Natural killer cell (primary cell): ENCODE measurements around the gene ZDHHC14. TPM values are rescaled to one million over a fixed set of nuclear protein-coding genes. Genes with fewer than 3 reads are reported as not detected.

ENCODE experiments used
- ATAC-seq, 3 donors: fragments of 150-1000 bp in 2 of 3; fragments of 200-7000 bp in 1 of 3; cut with Tn5 transposase; 1 replicate in 1 of 3; 2 replicates in 2 of 3; pipeline ENCODE4 v1.10.0; 2021; ENCODE audit warnings: mild to moderate bottlenecking in 2 of 3, moderate library complexity in 2 of 3
- DNase-seq, 2 donors: peaks; one replicate each; pipeline versions ENCODE4 v3.0.0 to v3.0.0-alpha.2; 2013 to 2021; ENCODE audit warnings: mixed read lengths in 1 of 2
- H3K27ac ChIP-seq: one replicate; pipeline ENCODE4 v1.5.1; 2013; ENCODE audit warnings: mild to moderate bottlenecking, low read length
- H3K27me3 ChIP-seq: one replicate; pipeline ENCODE4 v1.6.1; 2013; ENCODE audit warnings: low read length; ENCODE audit not compliant: control insufficient read depth, insufficient read depth
- H3K36me3 ChIP-seq: one replicate; pipeline ENCODE4 v1.6.1; 2013; ENCODE audit warnings: low read length; ENCODE audit not compliant: control insufficient read depth, insufficient read depth
- H3K4me1 ChIP-seq: one replicate; pipeline ENCODE4 v1.6.1; 2013; ENCODE audit warnings: low read length; ENCODE audit not compliant: control insufficient read depth, insufficient read depth
- H3K4me3 ChIP-seq: one replicate; pipeline ENCODE4 v1.5.1; 2013; ENCODE audit warnings: low read length
- H3K9me3 ChIP-seq: one replicate; pipeline ENCODE4 v1.6.1; 2013; ENCODE audit warnings: low read length; ENCODE audit not compliant: control insufficient read depth, insufficient read depth
- H3K27ac Mint-ChIP-seq, 2 donors: one replicate each; pipeline ENCODE4 v1.8.0; 2022; ENCODE audit warnings: mild to moderate bottlenecking in 2 of 2, mixed read lengths in 2 of 2, moderate library complexity in 1 of 2
- H3K27me3 Mint-ChIP-seq, 2 donors: one replicate each; pipeline ENCODE4 v1.8.0; 2022; ENCODE audit warnings: low read depth in 2 of 2, mixed read lengths in 2 of 2
- H3K36me3 Mint-ChIP-seq: one replicate; pipeline ENCODE4 v1.8.0; 2022; ENCODE audit warnings: mixed read lengths
- H3K4me1 Mint-ChIP-seq, 2 donors: one replicate each; pipeline ENCODE4 v1.8.0; 2022; ENCODE audit warnings: mixed read lengths in 2 of 2
- H3K4me3 Mint-ChIP-seq: one replicate; pipeline ENCODE4 v1.8.0; 2022; ENCODE audit warnings: mild to moderate bottlenecking, moderate library complexity, mixed read lengths
- H3K9me3 Mint-ChIP-seq, 2 donors: one replicate each; pipeline ENCODE4 v1.8.0; 2022; ENCODE audit warnings: mixed read lengths in 2 of 2
- WGBS: methylation state at CpG from one replicate; pipeline ENCODE4 v1.1.7; 2013; ENCODE audit warnings: missing lambda C conversion rate; ENCODE audit not compliant: insufficient coverage; 5-methylcytosine and 5-hydroxymethylcytosine counted together
- intact Hi-C: fragments of 100-400 bp; cut with micrococcal nuclease; formaldehyde crosslinking; loops from one replicate; pipeline ENCODE4 v1.14.2; 2022
- total RNA-seq, 4 donors: library from RNA; stranded (reverse); fragments of 120-200 nt in 1 of 4; gene quantifications; one replicate each; pipeline versions ENCODE4 v1.2.3 to v1.2.4, GENCODE V29; 2013 to 2022
- TF ChIP-seq, protein P1 (sequence below): fragments of 200-600 bp; IDR thresholded peaks from one replicate; pipeline ENCODE4 v1.8.0; 2022; ENCODE audit warnings: antibody characterized with exemption

ZDHHC14 gene
- total RNA-seq, 3 donors from 2014 or later (not counting 1 experiment from before 2014, with no cell fraction given): 6.7 to 11.3 (median 10.6) TPM

DNA sequence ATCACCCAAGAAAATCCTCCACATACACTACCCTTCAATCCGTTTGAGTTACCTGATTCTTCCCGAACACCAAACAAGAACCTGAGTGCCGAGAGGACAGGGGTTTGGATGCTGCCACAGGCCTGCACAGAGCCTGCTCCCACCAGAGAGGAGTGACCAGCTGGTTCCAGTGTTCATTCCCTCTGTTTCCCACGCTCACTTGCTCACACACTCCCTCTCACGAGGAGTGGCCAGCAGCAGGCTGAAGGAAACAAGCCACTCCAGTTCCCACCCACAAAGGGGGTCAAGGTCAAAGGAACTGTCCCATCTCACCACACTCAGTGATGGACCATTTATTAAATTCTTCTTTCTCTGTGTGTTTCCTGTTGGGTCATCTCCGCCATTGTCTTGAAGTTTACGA lies 344.8 kb downstream of the ZDHHC14 start:
- ATAC-seq: no peak
- H3K9me3 ChIP-seq: no peaks in the 10 kb centered on the region
- TF ChIP-seq, protein P1, sequence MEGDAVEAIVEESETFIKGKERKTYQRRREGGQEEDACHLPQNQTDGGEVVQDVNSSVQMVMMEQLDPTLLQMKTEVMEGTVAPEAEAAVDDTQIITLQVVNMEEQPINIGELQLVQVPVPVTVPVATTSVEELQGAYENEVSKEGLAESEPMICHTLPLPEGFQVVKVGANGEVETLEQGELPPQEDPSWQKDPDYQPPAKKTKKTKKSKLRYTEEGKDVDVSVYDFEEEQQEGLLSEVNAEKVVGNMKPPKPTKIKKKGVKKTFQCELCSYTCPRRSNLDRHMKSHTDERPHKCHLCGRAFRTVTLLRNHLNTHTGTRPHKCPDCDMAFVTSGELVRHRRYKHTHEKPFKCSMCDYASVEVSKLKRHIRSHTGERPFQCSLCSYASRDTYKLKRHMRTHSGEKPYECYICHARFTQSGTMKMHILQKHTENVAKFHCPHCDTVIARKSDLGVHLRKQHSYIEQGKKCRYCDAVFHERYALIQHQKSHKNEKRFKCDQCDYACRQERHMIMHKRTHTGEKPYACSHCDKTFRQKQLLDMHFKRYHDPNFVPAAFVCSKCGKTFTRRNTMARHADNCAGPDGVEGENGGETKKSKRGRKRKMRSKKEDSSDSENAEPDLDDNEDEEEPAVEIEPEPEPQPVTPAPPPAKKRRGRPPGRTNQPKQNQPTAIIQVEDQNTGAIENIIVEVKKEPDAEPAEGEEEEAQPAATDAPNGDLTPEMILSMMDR: no peak
- H3K27me3 Mint-ChIP-seq: peaks cover 10 to 14% of the 10 kb centered on the region in 2 donors
- H3K4me1 ChIP-seq: no peaks in the 10 kb centered on the region
- DNase-seq: no peak
- H3K27ac ChIP-seq: no peak overlapping the region
- no peak overlapping the region for H3K27ac Mint-ChIP-seq
- H3K27me3 ChIP-seq: no peaks in the 10 kb centered on the region
- no peak overlapping the region for H3K4me3 Mint-ChIP-seq
- H3K36me3 Mint-ChIP-seq: no peaks in the 10 kb centered on the region
- no peaks in the 10 kb centered on the region for H3K9me3 Mint-ChIP-seq
- H3K36me3 ChIP-seq: no peaks in the 10 kb centered on the region
- intact Hi-C loops: no loop called here
- 89% methylated on average over 7 of the region's 7 CpGs for WGBS
- H3K4me1 Mint-ChIP-seq: no peaks in the 10 kb centered on the region
- no peak overlapping the region for H3K4me3 ChIP-seq

DNA sequence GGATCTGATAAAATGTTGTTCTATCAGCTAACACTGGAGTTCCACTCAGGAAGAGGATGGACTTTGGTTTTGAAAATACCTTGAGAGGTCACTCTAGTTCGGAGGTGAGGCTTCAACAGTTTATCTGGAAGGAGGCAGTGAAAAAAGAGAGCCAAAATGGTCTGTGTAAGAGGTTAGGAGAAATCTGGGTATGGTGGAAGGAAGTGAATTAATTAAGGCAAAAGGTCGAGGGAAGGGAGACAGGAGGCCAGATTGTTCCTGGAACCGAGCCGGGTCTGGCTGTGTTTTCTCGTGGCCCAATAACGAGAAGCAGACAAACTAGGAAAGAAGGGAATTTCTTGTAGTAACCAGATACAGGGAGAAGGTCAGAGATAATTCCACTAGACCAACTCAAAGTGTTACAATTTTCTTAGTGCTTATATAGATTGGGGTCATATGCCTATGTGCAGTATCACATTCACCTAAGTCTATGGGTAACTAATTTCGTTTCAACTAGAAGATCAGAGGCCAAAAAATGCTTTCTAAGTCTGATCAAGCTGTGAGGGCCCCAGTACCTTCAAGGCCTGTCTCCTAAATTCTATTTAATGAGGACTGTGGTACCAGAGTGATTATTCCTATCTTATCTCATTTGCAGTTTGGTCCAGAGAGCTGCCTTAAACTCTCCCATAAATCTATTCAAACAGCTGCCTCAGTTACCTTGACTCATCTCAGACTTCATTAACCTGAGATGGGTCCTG lies 346.1 kb downstream of the ZDHHC14 start:
- TF ChIP-seq, protein P1: no peak
- Mint-ChIP-seq H3K9me3 (no peaks in the 10 kb centered on the region), H3K27ac (no peak overlapping the region), H3K4me3 (no peak overlapping the region), H3K36me3 (no peaks in the 10 kb centered on the region), H3K27me3 (peaks cover 7 to 14% of the 10 kb centered on the region in 2 donors), H3K4me1 (no peaks in the 10 kb centered on the region)
- DNase-seq: no peak
- Histone ChIP-seq H3K9me3 (no peaks in the 10 kb centered on the region), H3K4me1 (no peaks in the 10 kb centered on the region), H3K36me3 (no peaks in the 10 kb centered on the region), H3K27me3 (no peaks in the 10 kb centered on the region), H3K27ac (no peak overlapping the region), H3K4me3 (no peak overlapping the region)
- intact Hi-C loops: no loop called here
- WGBS: 87% methylated on average over 7 of the region's 7 CpGs
- ATAC-seq: no peak

Other genes starting within 250 kb of the ZDHHC14 start
- 10 to 100 TPM; 18.5 to 24.8 (median 19.8) TPM for gene TMEM242, start 57.7 kb upstream of the ZDHHC14 start, total RNA-seq